GM23248 (cell line): Measurements from ENCODE around the gene USP19. TPM values are rescaled to one million over a fixed set of nuclear protein-coding genes. Genes with fewer than 3 reads are reported as not detected.
A peak's percentile ranks its signal among the peaks of the same experiment; 100 is the strongest.

Experiments
- DNase-seq: peaks from one replicate; pipeline ENCODE4 v3.0.0-alpha.2; 2015
- H2AFZ ChIP-seq: fragments of 200-600 bp; sonication (generic); 2 replicates; pipeline ENCODE4 v1.6.1; 2016; ENCODE audit warnings: antibody characterized with exemption
- H3F3A ChIP-seq: fragments of 200-600 bp; sonication (generic); 2 replicates; pipeline ENCODE4 v1.6.1; 2016; ENCODE audit warnings: mild to moderate bottlenecking, antibody characterized with exemption, mixed run types; ENCODE audit not compliant: insufficient read depth
- H3K27ac ChIP-seq: fragments of 200-600 bp; sonication (generic); 2 replicates; pipeline ENCODE4 v1.5.1; 2016; ENCODE audit warnings: mild to moderate bottlenecking
- H3K27me3 ChIP-seq: fragments of 200-600 bp; sonication (generic); replicated peaks from 2 replicates; pipeline ENCODE4 v1.6.1; 2016; ENCODE audit warnings: mild to moderate bottlenecking; ENCODE audit not compliant: insufficient read depth
- H3K36me3 ChIP-seq: fragments of 200-600 bp; sonication (generic); 2 replicates; pipeline ENCODE4 v1.6.1; 2016; ENCODE audit warnings: low read depth, mild to moderate bottlenecking
- H3K4me1 ChIP-seq: fragments of 200-600 bp; sonication (generic); 2 replicates; pipeline ENCODE4 v1.6.1; 2016; ENCODE audit warnings: mild to moderate bottlenecking; ENCODE audit not compliant: insufficient read depth
- H3K4me2 ChIP-seq: fragments of 200-600 bp; sonication (generic); one replicate; pipeline ENCODE4 v1.6.1; 2016; ENCODE audit warnings: mild to moderate bottlenecking; ENCODE audit not compliant: unreplicated experiment
- H3K4me3 ChIP-seq: fragments of 200-600 bp; sonication (generic); 2 replicates; pipeline ENCODE4 v1.5.1; 2016; ENCODE audit warnings: mild to moderate bottlenecking
- H3K79me2 ChIP-seq: fragments of 200-600 bp; sonication (generic); 2 replicates; pipeline ENCODE4 v1.6.1; 2016; ENCODE audit warnings: mild to moderate bottlenecking; ENCODE audit not compliant: insufficient read depth
- H3K9ac ChIP-seq: fragments of 200-600 bp; sonication (generic); 2 replicates; pipeline ENCODE4 v1.6.1; 2016; ENCODE audit warnings: mild to moderate bottlenecking
- H3K9me2 ChIP-seq: fragments of 200-600 bp; sonication (generic); 2 replicates; pipeline ENCODE4 v1.6.1; 2016; ENCODE audit warnings: mixed run types, mild to moderate bottlenecking, moderate library complexity; ENCODE audit not compliant: insufficient read depth
- H3K9me3 ChIP-seq: fragments of 200-600 bp; sonication (generic); one replicate; pipeline ENCODE4 v1.6.1; 2017; ENCODE audit warnings: low read depth
- H4K20me1 ChIP-seq: fragments of 200-600 bp; sonication (generic); 2 replicates; pipeline ENCODE4 v1.6.0; 2016; ENCODE audit not compliant: insufficient read depth
- EZH2 ChIP-seq: fragments of 200-600 bp; sonication (generic); IDR thresholded peaks from 2 replicates; pipeline ENCODE4 v1.6.1; 2018; ENCODE audit warnings: antibody characterized with exemption, mild to moderate bottlenecking; ENCODE audit not compliant: insufficient read depth, poor library complexity, severe bottlenecking
- EZH2phosphoT487 ChIP-seq: fragments of 200-600 bp; sonication (generic); IDR thresholded peaks from 2 replicates; pipeline ENCODE4 v1.6.1; 2018; ENCODE audit warnings: antibody characterized with exemption, moderate library complexity, mild to moderate bottlenecking, low read depth; ENCODE audit not compliant: insufficient read depth
- WGBS, 2 experiments: methylation state at CpG; one replicate each; pipeline ENCODE4 v1.1.6; 2015 to 2017; ENCODE audit warnings: low lambda C conversion rate in 2 of 2, low coverage in 1 of 2; ENCODE audit errors: missing lambda C conversion rate in 2 of 2; 5-methylcytosine and 5-hydroxymethylcytosine counted together
- in situ Hi-C: fragments of 300-500 bp; cut with MboI; formaldehyde crosslinking; loops from 2 replicates; pipeline ENCODE4 v1.15.0; 2020
- polyA plus RNA-seq: library from polyadenylated mRNA; unstranded; fragments of >200 nt; fragmentation: Nextera tagmentation; extraction: Ambion mirVana; gene quantifications from 2 replicates; pipeline ENCODE4 v1.2.1, GENCODE V29; 2016
- total RNA-seq: library from RNA; depleted of rRNA; stranded (reverse); fragments of >200 nt; shearing (Covaris generic); gene quantifications from 2 replicates; pipeline ENCODE4 v1.2.3, GENCODE V29; 2014

USP19 gene
- total and polyA plus RNA-seq, 2 experiments from 2014 or later, result 17.0 to 31.6 TPM

GRCh38 chr3:49108346-49108745 is 12.3 kb downstream of the USP19 start:
- in situ Hi-C loops, result no loop called here
- no peak overlapping the region for H3K4me3 ChIP-seq
- TF ChIP-seq EZH2 (no peak), EZH2phosphoT487 (no peak)
- H3F3A ChIP-seq, result peaks cover 13% of the 10 kb centered on the region
- no peak for DNase-seq
- no peaks in the 10 kb centered on the region for H3K27me3 ChIP-seq
- H3K27ac ChIP-seq, result no peak overlapping the region
- no peaks in the 10 kb centered on the region for H3K9me2 ChIP-seq
- H3K4me2 ChIP-seq, result no peak overlapping the region
- peaks cover 34% of the 10 kb centered on the region for H3K79me2 ChIP-seq
- no peak overlapping the region for H2AFZ ChIP-seq
- no peaks in the 10 kb centered on the region for H3K9me3 ChIP-seq
- no peaks in the 10 kb centered on the region for H4K20me1 ChIP-seq
- H3K4me1 ChIP-seq, result peaks cover 13% of the 10 kb centered on the region
- no peak overlapping the region for H3K9ac ChIP-seq
- WGBS, 2 experiments, result 74 to 78% methylated on average over 14 of the region's 14 CpGs
- no peaks in the 10 kb centered on the region for H3K36me3 ChIP-seq

- 1 to 2% methylated on average over 48 to 50 of the region's 50 CpGs for WGBS, 2 experiments
- Histone ChIP-seq H3K36me3 (peaks cover 25% of the 10 kb centered on the region; the same call in 1 of the 2 replicates), H3F3A (peaks cover 13% of the 10 kb centered on the region)
These were observed 16.0 kb downstream of the USP19 start, which contains the start of gene QARS1 for GRCh38 chr3:49104427-49105291. TSS of gene QARS1 (minus strand) at chr3:49104757. CDS start at chr3:49104733, 24 bp downstream.

GRCh38 chr3:49104052-49104426 is 16.6 kb downstream of the USP19 start:
- TF ChIP-seq EZH2, result no peak
- no peak for TF ChIP-seq EZH2phosphoT487
- 1% methylated on average over 8 of the region's 8 CpGs for WGBS, 2 experiments
- Histone ChIP-seq H3F3A (peaks cover 13% of the 10 kb centered on the region), H4K20me1 (no peaks in the 10 kb centered on the region), H3K4me3 (peak overlapping the region; percentile 90), H3K79me2 (peaks cover 56% of the 10 kb centered on the region), H3K27me3 (no peaks in the 10 kb centered on the region), H2AFZ (peak overlapping the region; percentile 88), H3K4me2 (peak overlapping the region; percentile 95), H3K9me2 (no peaks in the 10 kb centered on the region), H3K9ac (peak overlapping the region; percentile 93), H3K36me3 (peaks cover 25% of the 10 kb centered on the region; the same call in 1 of the 2 replicates), H3K27ac (peak overlapping the region; percentile 80; the same call in 1 of the 2 replicates), H3K9me3 (no peaks in the 10 kb centered on the region), H3K4me1 (peaks cover 13% of the 10 kb centered on the region)
- in situ Hi-C loops, result no loop called here
- no peak for DNase-seq

More at GRCh38 chr3:49104427-49105291, 16.0 kb downstream of the USP19 start, which contains the start of gene QARS1:
- peak within 1 kb of the TSS; percentile 88 for H2AFZ ChIP-seq
- H3K4me1 ChIP-seq, result peaks cover 13% of the 10 kb centered on the region
- peaks cover 56% of the 10 kb centered on the region for H3K79me2 ChIP-seq
- H4K20me1 ChIP-seq, result no peaks in the 10 kb centered on the region
- H3K9ac ChIP-seq, result peak within 1 kb of the TSS; percentile 93
- peak within 1 kb of the TSS; percentile 90 for H3K4me3 ChIP-seq
- no peaks in the 10 kb centered on the region for H3K9me2 ChIP-seq
- DNase-seq, result peak; percentile 96
- in situ Hi-C loops, result no loop called here
- no peaks in the 10 kb centered on the region for H3K9me3 ChIP-seq
- peak within 1 kb of the TSS; percentile 95 for H3K4me2 ChIP-seq
- peak within 1 kb of the TSS; percentile 80 for H3K27ac ChIP-seq
- no peaks in the 10 kb centered on the region for H3K27me3 ChIP-seq
- TF ChIP-seq EZH2 (no peak), EZH2phosphoT487 (no peak)

GRCh38 chr3:49100046-49100615 is 20.5 kb downstream of the USP19 start:
- WGBS, 2 experiments, result 90 to 93% methylated on average over 11 of the region's 11 CpGs
- H3K36me3 ChIP-seq, result peaks cover 32% of the 10 kb centered on the region; the same call in 1 of the 2 replicates
- no peak overlapping the region for H3K4me3 ChIP-seq
- H3K27ac ChIP-seq, result no peak overlapping the region
- H2AFZ ChIP-seq, result no peak overlapping the region
- in situ Hi-C loops, result no loop called here
- peaks cover 40% of the 10 kb centered on the region for H3K79me2 ChIP-seq
- H3F3A ChIP-seq, result peaks cover 8% of the 10 kb centered on the region; the same call in 1 of the 2 replicates
- H3K27me3 ChIP-seq, result no peaks in the 10 kb centered on the region
- no peaks in the 10 kb centered on the region for H3K9me3 ChIP-seq
- DNase-seq, result no peak
- H3K4me1 ChIP-seq, result peaks cover 6% of the 10 kb centered on the region; the same call in 1 of the 2 replicates
- H3K4me2 ChIP-seq, result no peak overlapping the region
- H3K9ac ChIP-seq, result no peak overlapping the region
- no peaks in the 10 kb centered on the region for H4K20me1 ChIP-seq
- H3K9me2 ChIP-seq, result no peaks in the 10 kb centered on the region
- TF ChIP-seq EZH2, result no peak
- no peak for TF ChIP-seq EZH2phosphoT487
